IMR-90 (cell line): Measurements from ENCODE around the gene TMEM163.

Experiments used
- CTCF ChIP-seq: conservative IDR thresholded peaks from 2 replicates; pipeline ENCODE4 v1.5.1; 2012; ENCODE audit warnings: mild to moderate bottlenecking, low read depth, low read length, improper control_type of control experiment
- MAFK ChIP-seq: IDR thresholded peaks from 2 replicates; pipeline ENCODE4 v1.6.1; 2012; ENCODE audit warnings: low read depth, low read length, improper control_type of control experiment

GRCh38 chr2:134610871-134611270 lies 107.9 kb downstream of the TMEM163 start:
- TF ChIP-seq CTCF (no peak), MAFK (no peak)
